HEK293 (cell line): ENCODE results near the gene DAG1.

Source experiments
- HOXC10 ChIP-seq: sonication (generic); formaldehyde crosslinking; IDR thresholded peaks from 2 replicates; pipeline ENCODE4 v1.8.1; 2023; ENCODE audit warnings: mild to moderate bottlenecking, missing genetic modification reagents
- HOXD13 ChIP-seq: sonication (generic); formaldehyde crosslinking; IDR thresholded peaks from 2 replicates; pipeline ENCODE4 v1.8.0; 2022; ENCODE audit warnings: missing genetic modification reagents, borderline replicate concordance
- IKZF3 ChIP-seq: fragments of 450-650 bp; IDR thresholded peaks from 2 replicates; pipeline ENCODE4 v1.5.0; 2018; ENCODE audit warnings: missing biosample characterization, mild to moderate bottlenecking, missing genetic modification characterization, moderate library complexity
- KLF1 ChIP-seq: fragments of 450-650 bp; formaldehyde crosslinking; IDR thresholded peaks from 2 replicates; pipeline ENCODE4 v1.5.1; 2016; ENCODE audit warnings: missing biosample characterization, missing genetic modification characterization
- KLF16 ChIP-seq: fragments of 450-650 bp; formaldehyde crosslinking; IDR thresholded peaks from 2 replicates; pipeline ENCODE4 v1.5.1; 2017; ENCODE audit warnings: missing biosample characterization, missing genetic modification characterization
- KLF17 ChIP-seq: fragments of 450-650 bp; formaldehyde crosslinking; IDR thresholded peaks from 2 replicates; pipeline ENCODE4 v1.5.1; 2016; ENCODE audit warnings: missing biosample characterization, missing genetic modification characterization
- KLF9 ChIP-seq: fragments of 450-650 bp; formaldehyde crosslinking; IDR thresholded peaks from 2 replicates; pipeline ENCODE4 v1.5.1; 2016; ENCODE audit warnings: missing biosample characterization, missing genetic modification characterization, low read depth
- PATZ1 ChIP-seq: fragments of 450-650 bp; formaldehyde crosslinking; IDR thresholded peaks from 2 replicates; pipeline ENCODE4 v1.5.1; 2016; ENCODE audit warnings: missing biosample characterization, missing genetic modification characterization
- SP3 ChIP-seq: fragments of 450-650 bp; formaldehyde crosslinking; IDR thresholded peaks from 2 replicates; pipeline ENCODE4 v1.5.1; 2016; ENCODE audit warnings: missing biosample characterization, missing genetic modification characterization
- SP7 ChIP-seq: fragments of 450-650 bp; formaldehyde crosslinking; IDR thresholded peaks from 2 replicates; pipeline ENCODE4 v1.5.1; 2016; ENCODE audit warnings: missing biosample characterization, missing genetic modification characterization
- WT1 ChIP-seq: fragments of 450-650 bp; formaldehyde crosslinking; IDR thresholded peaks from 2 replicates; pipeline ENCODE4 v1.5.1; 2016; ENCODE audit warnings: missing biosample characterization, missing genetic modification characterization
- ZBTB21 ChIP-seq: fragments of 450-650 bp; formaldehyde crosslinking; IDR thresholded peaks from 2 replicates; pipeline ENCODE4 v1.5.1; 2017; ENCODE audit warnings: missing biosample characterization, missing genetic modification characterization
- ZEB2 ChIP-seq: fragments of 450-650 bp; formaldehyde crosslinking; IDR thresholded peaks from 2 replicates; pipeline ENCODE4 v1.5.1; 2016; ENCODE audit warnings: missing biosample characterization, missing genetic modification characterization
- ZNF174 ChIP-seq: fragments of 450-650 bp; formaldehyde crosslinking; IDR thresholded peaks from 2 replicates; pipeline ENCODE4 v1.5.0; 2017; ENCODE audit warnings: missing biosample characterization, mild to moderate bottlenecking, missing genetic modification characterization
- ZNF324 ChIP-seq: fragments of 450-650 bp; formaldehyde crosslinking; IDR thresholded peaks from 2 replicates; pipeline ENCODE4 v1.5.1; 2016; ENCODE audit warnings: missing biosample characterization, missing genetic modification characterization
- ZNF335 ChIP-seq: fragments of 450-650 bp; formaldehyde crosslinking; conservative IDR thresholded peaks from 2 replicates; pipeline ENCODE4 v1.5.1; 2016; ENCODE audit warnings: missing biosample characterization, missing genetic modification characterization
- ZNF449 ChIP-seq: fragments of 450-650 bp; formaldehyde crosslinking; IDR thresholded peaks from 2 replicates; pipeline ENCODE4 v1.5.1; 2017; ENCODE audit warnings: missing biosample characterization, mild to moderate bottlenecking, missing genetic modification characterization, moderate library complexity
- ZNF510 ChIP-seq: fragments of 450-650 bp; formaldehyde crosslinking; IDR thresholded peaks from 2 replicates; pipeline ENCODE4 v1.5.1; 2018; ENCODE audit warnings: mild to moderate bottlenecking, missing genetic modification characterization, missing biosample characterization; ENCODE audit not compliant: insufficient replicate concordance
- ZNF561 ChIP-seq: fragments of 450-650 bp; IDR thresholded peaks from 2 replicates; pipeline ENCODE4 v1.5.1; 2018; ENCODE audit warnings: missing biosample characterization, missing genetic modification characterization, borderline replicate concordance
- ZNF600 ChIP-seq: fragments of 450-650 bp; formaldehyde crosslinking; IDR thresholded peaks from 2 replicates; pipeline ENCODE4 v1.5.1; 2016; ENCODE audit warnings: missing biosample characterization, missing genetic modification characterization
- ZNF623 ChIP-seq: fragments of 450-650 bp; formaldehyde crosslinking; IDR thresholded peaks from 2 replicates; pipeline ENCODE4 v1.5.1; 2016; ENCODE audit warnings: missing biosample characterization, missing genetic modification characterization
- ZNF629 ChIP-seq: fragments of 450-650 bp; formaldehyde crosslinking; IDR thresholded peaks from 2 replicates; pipeline ENCODE4 v1.5.1; 2017; ENCODE audit warnings: missing biosample characterization, missing genetic modification characterization
- ZNF76 ChIP-seq: fragments of 450-650 bp; formaldehyde crosslinking; IDR thresholded peaks from 2 replicates; pipeline ENCODE4; 2016; ENCODE audit warnings: low read depth, missing biosample characterization, missing genetic modification characterization, borderline replicate concordance
- ZNF777 ChIP-seq: fragments of 450-650 bp; formaldehyde crosslinking; IDR thresholded peaks from 2 replicates; pipeline ENCODE4 v1.5.1; 2017; ENCODE audit warnings: missing biosample characterization, missing genetic modification characterization, borderline replicate concordance
- ZSCAN16 ChIP-seq: fragments of 450-650 bp; formaldehyde crosslinking; IDR thresholded peaks from 2 replicates; pipeline ENCODE4 v1.5.1; 2016; ENCODE audit warnings: missing biosample characterization, missing genetic modification characterization
- ZXDB ChIP-seq: fragments of 450-650 bp; formaldehyde crosslinking; IDR thresholded peaks from 2 replicates; pipeline ENCODE4 v1.5.1; 2016; ENCODE audit warnings: missing biosample characterization, missing genetic modification characterization
- TF ChIP-seq, protein P1 (sequence below): fragments of 450-650 bp; formaldehyde crosslinking; IDR thresholded peaks from 2 replicates; pipeline ENCODE4 v1.5.1; 2016; ENCODE audit warnings: missing biosample characterization, missing genetic modification characterization

DAG1 gene

GRCh38 chr3:49469037-49469935, 781 bp upstream of the DAG1 start (continued):
- no peak for TF ChIP-seq ZNF510 (tag by site-specific recombination)
- TF ChIP-seq ZBTB21 (tag by site-specific recombination) = no peak
- TF ChIP-seq KLF1 = peak; percentile 18; the same call in 1 of the 2 replicates
- TF ChIP-seq ZEB2 (tag by site-specific recombination) = peak; percentile 79
- TF ChIP-seq ZNF324 = no peak
- TF ChIP-seq KLF17 (tag by site-specific recombination) = peak; percentile 35; the same call in 1 of the 2 replicates
- peak; percentile 37; the same call in 1 of the 2 replicates for TF ChIP-seq ZNF561 (tag by site-specific recombination)
- TF ChIP-seq ZNF449 (tag by site-specific recombination) = 0 out of 2 replicates have a peak, but pooled peaks have one; percentile 25
- peak; percentile 80 for TF ChIP-seq SP3 (tag by site-specific recombination)
- TF ChIP-seq ZSCAN16 (tag by site-specific recombination) = no peak
- TF ChIP-seq ZNF174 = no peak
- 0 out of 2 replicates have a peak, but pooled peaks have one; percentile 9 for TF ChIP-seq WT1
- 0 out of 2 replicates have a peak, but pooled peaks have one; percentile 26 for TF ChIP-seq ZNF629 (tag by site-specific recombination)
- peak; percentile 43 for TF ChIP-seq ZXDB (tag by site-specific recombination)
- TF ChIP-seq KLF16 (tag by site-specific recombination) = peak; percentile 36; the same call in 1 of the 2 replicates
- no peak for TF ChIP-seq HOXD13 (CRISPR knock-in tag)
- no peak for TF ChIP-seq HOXC10 (CRISPR knock-in tag)
- TF ChIP-seq ZNF777 = 0 out of 2 replicates have a peak, but pooled peaks have one; percentile 20
- peak; percentile 70; the same call in 1 of the 2 replicates for TF ChIP-seq KLF9 (tag by site-specific recombination)
- TF ChIP-seq IKZF3 (tag by site-specific recombination) = 0 out of 2 replicates have a peak, but pooled peaks have one; percentile 28
- TF ChIP-seq PATZ1 = peak; percentile 46
- peak; percentile 28; the same call in 1 of the 2 replicates for TF ChIP-seq ZNF600
- TF ChIP-seq ZNF623 (tag by site-specific recombination) = no peak
- peak; percentile 81 for TF ChIP-seq ZNF335 (tag by site-specific recombination)
- 0 out of 2 replicates have a peak, but pooled peaks have one; percentile 27 for TF ChIP-seq ZNF76 (tag by site-specific recombination)
- TF ChIP-seq, protein P1, sequence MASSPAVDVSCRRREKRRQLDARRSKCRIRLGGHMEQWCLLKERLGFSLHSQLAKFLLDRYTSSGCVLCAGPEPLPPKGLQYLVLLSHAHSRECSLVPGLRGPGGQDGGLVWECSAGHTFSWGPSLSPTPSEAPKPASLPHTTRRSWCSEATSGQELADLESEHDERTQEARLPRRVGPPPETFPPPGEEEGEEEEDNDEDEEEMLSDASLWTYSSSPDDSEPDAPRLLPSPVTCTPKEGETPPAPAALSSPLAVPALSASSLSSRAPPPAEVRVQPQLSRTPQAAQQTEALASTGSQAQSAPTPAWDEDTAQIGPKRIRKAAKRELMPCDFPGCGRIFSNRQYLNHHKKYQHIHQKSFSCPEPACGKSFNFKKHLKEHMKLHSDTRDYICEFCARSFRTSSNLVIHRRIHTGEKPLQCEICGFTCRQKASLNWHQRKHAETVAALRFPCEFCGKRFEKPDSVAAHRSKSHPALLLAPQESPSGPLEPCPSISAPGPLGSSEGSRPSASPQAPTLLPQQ = peak; percentile 12; the same call in 1 of the 2 replicates
- peak; percentile 30; the same call in 1 of the 2 replicates for TF ChIP-seq SP7 (tag by site-specific recombination)
